ENCODE measurements around the gene CARNS1.
"Not testable (repeated sequence)": the region's sequence is repeated elsewhere in the genome, so short reads cannot be mapped to it uniquely, and the experiment has no call there.

- TF ChIP-seq CTCF (IDR thresholded peaks at IDR 0.05 in 8 of 11, conservative IDR thresholded peaks at IDR 0.05 in 3 of 11); POLR2AphosphoS5 (IDR thresholded peaks at IDR 0.05); POLR2A (IDR thresholded peaks at IDR 0.05): not testable (repeated sequence)
Observed at GRCh38 chr11:67465530-67465929, 50.1 kb downstream of the CARNS1 start.

Data from spleen (tissue), 7 donors.